ENCODE results near the gene C16orf46.
"Not testable (repeated sequence)": the region's sequence is repeated elsewhere in the genome, so short reads cannot be mapped to it uniquely, and the experiment has no call there.

The C16orf46 gene

GRCh38 chr16:81077076-81077940 lies at the start of gene C16orf46:
TSS of gene C16orf46 (minus strand) at chr16:81077238. CDS start at chr16:81063955, 13,283 bp downstream.
- peak; percentile 81 for DNase-seq (ENCODE audit: low read depth, low spot score)

GRCh38 chr16:81123092-81123852 lies 46.2 kb upstream of the C16orf46 start:
- no peak for DNase-seq (ENCODE audit: low read depth, low spot score)

GRCh38 chr16:81121474-81121990 lies 44.5 kb upstream of the C16orf46 start:
- DNase-seq (ENCODE audit: low read depth, low spot score): no peak

- no peak for DNase-seq (ENCODE audit: low read depth, low spot score)
These were observed 40.4 kb upstream of the C16orf46 start for GRCh38 chr16:81117436-81117835.

GRCh38 chr16:81116285-81116684 lies 39.2 kb upstream of the C16orf46 start:
- DNase-seq (ENCODE audit: low read depth, low spot score): no peak

GRCh38 chr16:81112453-81112852 lies 35.4 kb upstream of the C16orf46 start:
- DNase-seq (ENCODE audit: low read depth, low spot score): no peak

GRCh38 chr16:81109274-81109673 lies 32.2 kb upstream of the C16orf46 start:
- not testable (repeated sequence) for DNase-seq (ENCODE audit: low read depth, low spot score)

GRCh38 chr16:81107511-81107910 lies 30.5 kb upstream of the C16orf46 start:
- no peak for DNase-seq (ENCODE audit: low read depth, low spot score)

- DNase-seq (ENCODE audit: low read depth, low spot score): no peak
These were observed 29.9 kb upstream of the C16orf46 start for GRCh38 chr16:81106826-81107503.

- DNase-seq (ENCODE audit: low read depth, low spot score): no peak
These were observed 28.9 kb upstream of the C16orf46 start for GRCh38 chr16:81105946-81106345.

- DNase-seq (ENCODE audit: low read depth, low spot score): no peak
These were observed 24.7 kb upstream of the C16orf46 start for GRCh38 chr16:81101702-81102101.

GRCh38 chr16:81099958-81100357 lies 22.9 kb upstream of the C16orf46 start:
- DNase-seq (ENCODE audit: low read depth, low spot score): no peak

- no peak for DNase-seq (ENCODE audit: low read depth, low spot score)
These were observed 20.2 kb upstream of the C16orf46 start for GRCh38 chr16:81097230-81097629.

GRCh38 chr16:81096715-81097208 lies 19.7 kb upstream of the C16orf46 start:
- DNase-seq (ENCODE audit: low read depth, low spot score): no peak

- peak; percentile 93 for DNase-seq (ENCODE audit: low read depth, low spot score)
These were observed 19.1 kb upstream of the C16orf46 start, which contains the start of gene GCSH for GRCh38 chr16:81095953-81096714. TSS of gene GCSH (minus strand) at chr16:81096395. CDS start at chr16:81096278, 117 bp downstream.

- no peak for DNase-seq (ENCODE audit: low read depth, low spot score)
These were observed 18.6 kb upstream of the C16orf46 start for GRCh38 chr16:81095653-81095952.

- no peak for DNase-seq (ENCODE audit: low read depth, low spot score)
These were observed 17.8 kb upstream of the C16orf46 start for GRCh38 chr16:81094771-81095251.

- no peak for DNase-seq (ENCODE audit: low read depth, low spot score)
These were observed 11.8 kb upstream of the C16orf46 start for GRCh38 chr16:81088836-81089235.

- no peak for DNase-seq (ENCODE audit: low read depth, low spot score)
These were observed 4.0 kb upstream of the C16orf46 start for GRCh38 chr16:81081014-81081413.

GRCh38 chr16:81080233-81080632 lies 3.2 kb upstream of the C16orf46 start:
- no peak for DNase-seq (ENCODE audit: low read depth, low spot score)

GRCh38 chr16:81076566-81077075 lies 417 bp downstream of the C16orf46 start:
- no peak for DNase-seq (ENCODE audit: low read depth, low spot score)

Data from iPS DF 19.7 (cell line).